ENCODE results near the gene YBX2. TPM values are rescaled to one million over a fixed set of nuclear protein-coding genes. Genes with fewer than 3 reads are reported as not detected.
"Not testable (repeated sequence)": the region's sequence is repeated elsewhere in the genome, so short reads cannot be mapped to it uniquely, and the experiment has no call there.

Gene YBX2
- total RNA-seq, 4 donors from 2014 or later, result 3.3 to 6.5 (median 5.3) TPM

DNA sequence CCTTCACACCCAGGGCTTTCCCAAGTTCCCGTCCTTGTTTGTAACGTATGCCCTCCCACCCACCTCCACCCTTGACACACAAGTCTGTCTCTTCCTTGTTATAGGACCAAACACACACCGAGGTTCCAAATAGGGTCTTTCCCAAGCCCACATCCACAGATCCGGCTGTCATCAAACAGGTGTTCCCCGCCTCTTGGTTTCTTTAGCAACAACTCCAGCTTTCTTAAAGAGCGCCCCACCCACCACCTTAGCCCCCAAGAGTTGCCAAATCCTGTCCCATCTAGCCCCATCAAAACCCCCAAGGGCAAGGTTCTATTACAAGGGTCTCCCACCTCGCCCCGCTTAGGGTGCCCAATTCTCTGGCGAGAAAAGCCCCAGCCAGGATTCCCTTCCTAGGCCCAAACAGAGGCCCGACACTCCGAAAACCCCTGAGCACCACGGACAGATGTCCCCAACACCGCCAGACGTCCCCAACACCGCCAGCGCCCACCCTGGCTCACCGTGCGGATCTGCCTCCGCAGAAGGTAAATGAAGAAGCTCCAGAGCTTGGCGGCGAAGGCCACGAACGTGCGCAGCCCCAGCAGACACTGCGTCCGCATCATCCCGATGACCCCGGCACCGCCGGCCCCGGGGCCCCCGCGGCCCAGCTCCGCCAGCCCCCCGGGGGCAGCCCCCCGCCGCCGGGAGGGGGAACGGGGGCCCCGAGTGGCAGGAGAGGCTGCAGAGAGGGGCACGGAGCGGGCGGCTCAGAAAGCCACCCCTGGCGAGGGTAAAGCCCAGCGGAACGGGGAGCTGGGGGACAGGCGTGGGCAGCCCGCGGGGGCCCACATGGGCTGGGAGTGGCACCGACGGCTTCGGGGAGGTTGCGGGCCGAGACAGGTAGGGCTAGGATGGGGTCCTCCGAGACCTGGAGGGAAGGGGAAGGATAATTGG, 43.5 kb downstream of the YBX2 start:
- Histone ChIP-seq H3K4me3 (peak overlapping the region; percentile 79 to 94), H3K27ac (peak overlapping the region; percentile 90 to 98 (median 94)), H3K4me1 (peaks cover 5 to 59% (median 27%) of the 10 kb centered on the region in 3 donors), H3K27me3 (no peaks in the 10 kb centered on the region), H3K36me3 (peaks cover 0 to 31% of the 10 kb centered on the region in 2 donors), H3K9me3 (no peaks in the 10 kb centered on the region)
- 0 to 2% methylated on average over 4 to 6 of the region's 55 CpGs for WGBS, 2 donors (ENCODE audit: low coverage in 1 of 2)
- ATAC-seq, result peak; percentile 7
- TF ChIP-seq POLR2AphosphoS5 (IDR thresholded peaks at IDR 0.05) (no peak), POLR2A (IDR thresholded peaks at IDR 0.05) (no peak), EP300 (IDR thresholded peaks at IDR 0.05) (no peak)
- TF ChIP-seq, protein P1, sequence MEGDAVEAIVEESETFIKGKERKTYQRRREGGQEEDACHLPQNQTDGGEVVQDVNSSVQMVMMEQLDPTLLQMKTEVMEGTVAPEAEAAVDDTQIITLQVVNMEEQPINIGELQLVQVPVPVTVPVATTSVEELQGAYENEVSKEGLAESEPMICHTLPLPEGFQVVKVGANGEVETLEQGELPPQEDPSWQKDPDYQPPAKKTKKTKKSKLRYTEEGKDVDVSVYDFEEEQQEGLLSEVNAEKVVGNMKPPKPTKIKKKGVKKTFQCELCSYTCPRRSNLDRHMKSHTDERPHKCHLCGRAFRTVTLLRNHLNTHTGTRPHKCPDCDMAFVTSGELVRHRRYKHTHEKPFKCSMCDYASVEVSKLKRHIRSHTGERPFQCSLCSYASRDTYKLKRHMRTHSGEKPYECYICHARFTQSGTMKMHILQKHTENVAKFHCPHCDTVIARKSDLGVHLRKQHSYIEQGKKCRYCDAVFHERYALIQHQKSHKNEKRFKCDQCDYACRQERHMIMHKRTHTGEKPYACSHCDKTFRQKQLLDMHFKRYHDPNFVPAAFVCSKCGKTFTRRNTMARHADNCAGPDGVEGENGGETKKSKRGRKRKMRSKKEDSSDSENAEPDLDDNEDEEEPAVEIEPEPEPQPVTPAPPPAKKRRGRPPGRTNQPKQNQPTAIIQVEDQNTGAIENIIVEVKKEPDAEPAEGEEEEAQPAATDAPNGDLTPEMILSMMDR (IDR thresholded peaks at IDR 0.05), result no peak

DNA sequence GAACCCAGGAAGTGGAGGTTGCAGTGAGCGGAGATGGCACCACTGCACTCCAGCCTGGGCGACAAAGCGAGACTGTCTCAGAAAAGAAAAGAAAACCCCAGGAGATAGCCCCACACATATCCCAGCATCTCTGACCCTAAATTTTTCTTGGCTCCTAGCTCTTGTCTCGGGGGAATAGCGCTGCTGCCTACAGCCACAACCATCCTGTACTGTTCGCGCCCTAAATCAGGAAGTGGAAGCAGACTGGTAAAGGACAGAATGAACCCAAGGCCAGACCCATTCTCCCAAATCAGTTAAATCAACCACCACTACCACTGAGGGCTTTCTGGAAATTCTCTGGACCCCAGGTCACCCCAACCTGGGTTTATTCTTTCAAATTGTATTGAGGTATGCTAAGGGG, 44.6 kb downstream of the YBX2 start:
- peak overlapping the region in 3 of 4 donors; percentile 90 to 98 (median 91) for H3K27ac ChIP-seq
- no peaks in the 10 kb centered on the region for H3K27me3 ChIP-seq
- H3K36me3 ChIP-seq, result peaks cover 0 to 31% of the 10 kb centered on the region in 2 donors
- H3K9me3 ChIP-seq, result no peaks in the 10 kb centered on the region
- WGBS, 2 donors (ENCODE audit: low coverage in 1 of 2), result 90% methylated on average over 7 of the region's 7 CpGs; no CpG with 5 or more reads in 1 of the 2 donors
- no peak for ATAC-seq
- TF ChIP-seq, protein P1 (IDR thresholded peaks at IDR 0.05), result no peak
- TF ChIP-seq EP300 (IDR thresholded peaks at IDR 0.05), result no peak
- no peak for TF ChIP-seq POLR2A (IDR thresholded peaks at IDR 0.05)
- TF ChIP-seq POLR2AphosphoS5 (IDR thresholded peaks at IDR 0.05), result no peak
- H3K4me3 ChIP-seq, result peak overlapping the region in 1 of 2 donors; percentile 94
- peaks cover 5 to 59% (median 27%) of the 10 kb centered on the region in 3 donors for H3K4me1 ChIP-seq

DNA sequence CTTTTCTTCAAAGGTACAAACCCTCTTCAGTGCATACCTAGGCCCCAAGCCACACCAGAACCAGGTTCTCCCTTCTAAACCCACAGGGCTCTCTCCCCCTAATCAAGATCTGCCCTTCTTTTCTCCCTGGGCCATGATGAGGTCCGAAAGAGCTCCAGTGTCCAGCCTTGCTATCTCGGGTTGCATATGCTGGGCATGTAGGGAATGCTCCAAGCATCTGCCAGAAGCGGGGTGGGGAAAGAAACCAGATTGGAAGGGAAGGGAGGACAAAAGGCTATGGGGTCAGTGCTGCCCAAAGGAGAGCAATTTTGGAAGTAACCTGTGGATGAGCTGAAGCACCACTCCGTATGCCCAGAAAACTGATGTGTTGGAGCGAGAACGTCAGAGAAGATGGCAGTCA, 45.2 kb downstream of the YBX2 start:
- TF ChIP-seq POLR2A (IDR thresholded peaks at IDR 0.05), result no peak
- Histone ChIP-seq H3K4me1 (peaks cover 5 to 63% (median 27%) of the 10 kb centered on the region in 3 donors), H3K27ac (no peak overlapping the region), H3K4me3 (peak overlapping the region in 1 of 2 donors; percentile 94), H3K9me3 (no peaks in the 10 kb centered on the region), H3K36me3 (peaks cover 0 to 31% of the 10 kb centered on the region in 2 donors), H3K27me3 (no peaks in the 10 kb centered on the region)
- no peak for ATAC-seq
- WGBS, 2 donors (ENCODE audit: low coverage in 1 of 2), result 85 to 93% methylated on average over 5 of the region's 6 CpGs

DNA sequence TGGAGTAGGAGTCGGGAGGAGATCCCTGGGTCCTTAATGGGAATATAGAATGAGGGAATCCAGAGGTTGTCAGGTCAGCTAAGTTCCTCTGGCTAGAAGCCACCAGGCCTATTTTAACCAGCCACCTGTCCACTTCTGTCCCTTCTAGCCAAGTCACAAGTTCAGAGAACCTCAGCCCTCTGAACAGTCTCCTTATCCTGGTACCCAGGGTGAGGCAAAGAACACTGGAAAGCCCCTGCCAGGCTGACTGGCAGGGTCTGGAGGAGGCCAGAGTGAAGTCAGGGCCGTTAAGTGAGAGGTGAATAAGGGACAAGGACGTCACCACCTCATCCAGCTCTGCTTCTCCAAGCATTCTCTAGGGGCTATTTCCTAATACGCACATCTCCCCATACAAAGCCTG, 45.6 kb downstream of the YBX2 start:
- 60% methylated on average over 1 of the region's 4 CpGs; no CpG with 5 or more reads in 1 of the 2 donors for WGBS, 2 donors (ENCODE audit: low coverage in 1 of 2)
- ATAC-seq, result no peak
- H3K4me1 ChIP-seq, result peaks cover 5 to 66% (median 28%) of the 10 kb centered on the region in 3 donors

DNA sequence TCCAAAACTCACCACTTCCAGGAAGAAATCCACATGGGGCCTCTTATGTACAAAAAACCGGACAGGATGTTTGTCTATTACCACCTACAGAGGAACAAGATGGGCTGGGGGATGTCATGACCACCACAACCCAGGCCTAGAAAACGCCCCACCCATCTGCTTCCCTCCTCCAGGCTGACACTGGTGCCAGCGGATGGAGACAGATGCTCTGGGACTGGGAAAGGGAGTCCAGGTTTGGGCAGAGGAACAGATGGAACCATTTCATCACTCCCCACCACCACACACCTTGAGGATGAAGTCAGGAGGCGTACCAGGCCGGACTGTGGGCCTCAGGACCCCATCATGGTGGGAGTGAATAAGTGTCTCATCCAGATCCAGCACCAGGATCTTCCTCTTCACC, 47.7 kb downstream of the YBX2 start:
- 93 to 100% methylated on average over 1 to 2 of the region's 5 CpGs for WGBS, 2 donors (ENCODE audit: low coverage in 1 of 2)
- no peak overlapping the region for H3K27ac ChIP-seq
- peaks cover 5 to 60% (median 25%) of the 10 kb centered on the region in 3 donors for H3K4me1 ChIP-seq
- no peak for ATAC-seq
- no peaks in the 10 kb centered on the region for H3K9me3 ChIP-seq
- TF ChIP-seq POLR2A (IDR thresholded peaks at IDR 0.05) (no peak), POLR2AphosphoS5 (IDR thresholded peaks at IDR 0.05) (no peak), EP300 (IDR thresholded peaks at IDR 0.05) (no peak)
- TF ChIP-seq, protein P1 (IDR thresholded peaks at IDR 0.05), result no peak
- no peaks in the 10 kb centered on the region for H3K27me3 ChIP-seq
- no peak overlapping the region for H3K4me3 ChIP-seq
- H3K36me3 ChIP-seq, result peaks cover 0 to 37% of the 10 kb centered on the region in 2 donors

More for the DNA sequence above, 45.6 kb downstream of the YBX2 start:
- Histone ChIP-seq H3K36me3 (peaks cover 0 to 34% of the 10 kb centered on the region in 2 donors), H3K9me3 (no peaks in the 10 kb centered on the region), H3K4me3 (no peak overlapping the region), H3K27ac (no peak overlapping the region), H3K27me3 (no peaks in the 10 kb centered on the region)
- TF ChIP-seq EP300 (IDR thresholded peaks at IDR 0.05) (no peak), POLR2AphosphoS5 (IDR thresholded peaks at IDR 0.05) (no peak), POLR2A (IDR thresholded peaks at IDR 0.05) (no peak)
- TF ChIP-seq, protein P1 (IDR thresholded peaks at IDR 0.05), result no peak

DNA sequence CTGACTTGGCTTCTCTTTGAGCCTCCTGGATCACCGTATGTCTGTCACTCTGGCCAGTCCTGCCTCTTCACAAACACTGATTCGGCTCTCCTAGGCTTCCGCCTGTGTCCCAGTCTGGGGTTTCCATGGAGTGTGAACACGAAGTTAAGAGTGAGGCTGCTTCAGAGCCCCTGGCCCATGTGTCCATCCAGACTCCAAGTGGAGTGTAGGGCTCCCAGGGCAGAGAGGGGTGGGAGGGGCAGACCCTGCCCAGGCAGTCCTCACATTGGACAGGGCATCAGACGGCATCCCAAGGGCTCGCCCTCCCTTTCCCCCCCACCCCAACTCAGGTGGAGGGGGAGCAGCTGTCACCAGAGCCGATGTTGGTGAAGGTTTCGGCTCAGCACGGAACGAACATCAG, 50.6 kb downstream of the YBX2 start:
- H3K27ac ChIP-seq, result peak overlapping the region in 3 of 4 donors; percentile 94 to 98 (median 98)
- peaks cover 8 to 60% (median 27%) of the 10 kb centered on the region in 3 donors for H3K4me1 ChIP-seq
- H3K27me3 ChIP-seq, ATAC-seq, H3K9me3 ChIP-seq: not testable (repeated sequence)
- WGBS, 2 donors (ENCODE audit: low coverage in 1 of 2), result 58 to 65% methylated on average over 2 to 3 of the region's 10 CpGs
- peak overlapping the region in 1 of 2 donors; percentile 87 for H3K4me3 ChIP-seq
- H3K36me3 ChIP-seq, result peaks cover 0 to 51% of the 10 kb centered on the region in 2 donors

Measured in gastroesophageal sphincter (tissue), 4 donors.